NCI-H2196 (cell line): ENCODE measurements around the gene IGFL2.
A peak's percentile ranks its signal among the peaks of the same experiment; 100 is the strongest.
"Not testable (repeated sequence)": the region's sequence is repeated elsewhere in the genome, so short reads cannot be mapped to it uniquely, and the experiment has no call there.

Experiments
- DNase-seq: peaks from one replicate; lab custom pipeline; 2025; ENCODE audit not compliant: unreplicated experiment; lab: John Stamatoyannopoulos, UW

Gene IGFL2

GRCh38 chr19:46189971-46190888 is 42.2 kb downstream of the IGFL2 start:
- no peak for DNase-seq

- no peak for DNase-seq
Measured at GRCh38 chr19:46191356-46191755, 43.3 kb downstream of the IGFL2 start.

GRCh38 chr19:46191972-46192371 is 43.9 kb downstream of the IGFL2 start:
- no peak for DNase-seq

GRCh38 chr19:46192626-46192991 is 44.6 kb downstream of the IGFL2 start:
- DNase-seq: not testable (repeated sequence)

- peak; percentile 47 for DNase-seq
Measured at GRCh38 chr19:46192992-46193650, 45.1 kb downstream of the IGFL2 start.

- DNase-seq: no peak
Measured at GRCh38 chr19:46193678-46194077, 45.6 kb downstream of the IGFL2 start.

GRCh38 chr19:46195104-46195503 is 47.1 kb downstream of the IGFL2 start:
- no peak for DNase-seq

- not testable (repeated sequence) for DNase-seq
Measured at GRCh38 chr19:46195919-46196318, 47.9 kb downstream of the IGFL2 start.

- no peak for DNase-seq
Measured at GRCh38 chr19:46196410-46197124, 48.5 kb downstream of the IGFL2 start.

- DNase-seq: no peak
Measured at GRCh38 chr19:46197314-46198070, 49.5 kb downstream of the IGFL2 start.

GRCh38 chr19:46198756-46199155 is 50.7 kb downstream of the IGFL2 start:
- DNase-seq: no peak

- no peak for DNase-seq
Measured at GRCh38 chr19:46201454-46202310, 53.6 kb downstream of the IGFL2 start.

- no peak for DNase-seq
Measured at GRCh38 chr19:46202426-46202825, 54.4 kb downstream of the IGFL2 start.

GRCh38 chr19:46202872-46203860 is 55.1 kb downstream of the IGFL2 start:
- no peak for DNase-seq

GRCh38 chr19:46204008-46204407 is 56.0 kb downstream of the IGFL2 start:
- DNase-seq: no peak

- DNase-seq: no peak
Measured at GRCh38 chr19:46205183-46205984, 57.3 kb downstream of the IGFL2 start.

- no peak for DNase-seq
Measured at GRCh38 chr19:46206176-46206575, 58.1 kb downstream of the IGFL2 start.

GRCh38 chr19:46206682-46207081 is 58.6 kb downstream of the IGFL2 start:
- DNase-seq: no peak
